Fibroblast of lung (primary cell): ENCODE measurements around the gene CAPN13. TPM values are rescaled to one million over a fixed set of nuclear protein-coding genes. Genes with fewer than 3 reads are reported as not detected.
A peak's percentile ranks its signal among the peaks of the same experiment; 100 is the strongest.

Experiments used
- DNase-seq, 2 donors: peaks; one replicate each; pipeline versions ENCODE4 v3.0.0 to v3.0.0-alpha.2; 2010; ENCODE audit warnings: low read depth in 2 of 2
- H2AFZ ChIP-seq: 2 replicates; pipeline ENCODE4 v1.5.1; 2012; ENCODE audit warnings: low read length, control low read depth, inconsistent platforms
- H3K27ac ChIP-seq: 2 replicates; pipeline ENCODE4 v1.5.1; 2011; ENCODE audit warnings: low read length, control low read depth; ENCODE audit not compliant: insufficient read depth
- H3K27me3 ChIP-seq: 2 replicates; pipeline ENCODE4 v1.5.1; 2011; ENCODE audit warnings: mild to moderate bottlenecking, low read length; ENCODE audit not compliant: control insufficient read depth, insufficient read depth
- H3K36me3 ChIP-seq: 2 replicates; pipeline ENCODE4 v1.5.1; 2011; ENCODE audit warnings: low read length; ENCODE audit not compliant: control insufficient read depth, insufficient read depth
- H3K4me1 ChIP-seq: 2 replicates; pipeline ENCODE4 v1.5.1; 2011; ENCODE audit warnings: low read length; ENCODE audit not compliant: control insufficient read depth, insufficient read depth; ENCODE audit errors: extremely low read depth
- H3K4me2 ChIP-seq: 2 replicates; pipeline ENCODE4 v1.5.1; 2011; ENCODE audit warnings: low read length, control low read depth; ENCODE audit not compliant: insufficient read depth; ENCODE audit errors: extremely low read depth
- H3K4me3 ChIP-seq, 4 experiments: fragments of 200-600 bp in 1 of 4; sonication (generic) in 1 of 4; replicated peaks in 1 of 4; 2 replicates each; pipeline ENCODE4 v1.5.1; 2011 to 2016; ENCODE audit warnings: low read length in 4 of 4, low read depth in 3 of 4, mild to moderate bottlenecking in 3 of 4, control low read depth in 2 of 4, inconsistent platforms in 1 of 4, mixed read lengths in 1 of 4; ENCODE audit not compliant: insufficient read depth in 1 of 4; ENCODE audit errors: control extremely low read depth in 1 of 4
- H3K79me2 ChIP-seq: 2 replicates; pipeline ENCODE4 v1.5.1; 2012; ENCODE audit warnings: mild to moderate bottlenecking, low read length, inconsistent platforms; ENCODE audit not compliant: control insufficient read depth, insufficient read depth
- H3K9ac ChIP-seq: 2 replicates; pipeline ENCODE4 v1.5.1; 2011; ENCODE audit warnings: mild to moderate bottlenecking, low read length, control low read depth; ENCODE audit not compliant: insufficient read depth
- H3K9me3 ChIP-seq: 2 replicates; pipeline ENCODE4 v1.5.1; 2012; ENCODE audit warnings: low read depth, low read length; ENCODE audit not compliant: control insufficient read depth, insufficient read depth
- H4K20me1 ChIP-seq: 2 replicates; pipeline ENCODE4 v1.5.1; 2011; ENCODE audit warnings: low read length; ENCODE audit not compliant: control insufficient read depth, insufficient read depth; ENCODE audit errors: extremely low read depth
- EZH2 ChIP-seq: IDR thresholded peaks from 2 replicates; pipeline ENCODE4 v1.5.1; 2012; ENCODE audit warnings: low read length, control low read depth, mild to moderate bottlenecking; ENCODE audit errors: missing control alignments
- polyA plus RNA-seq, 2 donors: library from polyadenylated mRNA; depleted of rRNA in 1 of 2; stranded (reverse) in 1 of 2; unstranded in 1 of 2; fragments of >200 nt; gene quantifications; 2 replicates each; pipeline ENCODE4 v1.2.1, GENCODE V29; 2011 to 2012; ENCODE audit warnings: missing spikeins in 1 of 2
- total RNA-seq: library from RNA; depleted of rRNA; stranded (reverse); fragments of >200 nt; gene quantifications from 2 replicates; pipeline ENCODE4 v1.2.1, GENCODE V29; 2014
- TF ChIP-seq, protein P1 (sequence below), 2 donors: IDR thresholded peaks in 1 of 2; conservative IDR thresholded peaks in 1 of 2; 1 replicate in 1 of 2; 2 replicates in 1 of 2; pipeline ENCODE4 v1.5.1; 2011 to 2012; ENCODE audit warnings: low read length in 2 of 2, control low read depth in 1 of 2, inconsistent platforms in 1 of 2, low read depth in 1 of 2, mild to moderate bottlenecking in 1 of 2

CAPN13 gene
- total and polyA plus RNA-seq, 2 donors (not counting 1 experiment from before 2014, with no cell fraction given) = not detected

DNA sequence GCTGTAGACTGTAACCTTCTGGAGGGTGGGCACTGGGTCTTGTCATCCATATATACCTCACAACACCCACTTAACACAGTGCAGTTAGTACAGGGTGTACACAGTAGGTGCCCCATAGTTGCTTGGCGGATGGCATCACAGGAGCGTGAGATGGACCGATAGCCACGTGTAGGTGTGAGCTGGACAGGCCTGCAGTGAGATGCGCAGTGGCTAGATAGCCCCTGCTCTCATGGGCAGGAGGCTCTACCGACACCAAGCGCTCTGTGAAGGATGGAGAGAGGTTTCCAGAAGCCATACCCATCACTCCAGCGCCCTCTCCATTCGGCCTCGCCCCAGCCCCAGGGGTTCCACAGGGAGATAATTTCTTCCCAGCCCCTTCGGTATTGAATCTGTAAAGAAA lies 49.5 kb downstream of the CAPN13 start:
- Histone ChIP-seq H3K9ac (no peak overlapping the region), H3K4me1 (no peaks in the 10 kb centered on the region), H3K36me3 (no peaks in the 10 kb centered on the region), H3K4me2 (no peak overlapping the region), H3K79me2 (no peaks in the 10 kb centered on the region), H2AFZ (no peak overlapping the region), H4K20me1 (no peaks in the 10 kb centered on the region), H3K4me3 (no peak overlapping the region), H3K27ac (no peak overlapping the region), H3K27me3 (no peaks in the 10 kb centered on the region), H3K9me3 (no peaks in the 10 kb centered on the region)
- DNase-seq = no peak
- no peak for TF ChIP-seq EZH2
- TF ChIP-seq, protein P1, sequence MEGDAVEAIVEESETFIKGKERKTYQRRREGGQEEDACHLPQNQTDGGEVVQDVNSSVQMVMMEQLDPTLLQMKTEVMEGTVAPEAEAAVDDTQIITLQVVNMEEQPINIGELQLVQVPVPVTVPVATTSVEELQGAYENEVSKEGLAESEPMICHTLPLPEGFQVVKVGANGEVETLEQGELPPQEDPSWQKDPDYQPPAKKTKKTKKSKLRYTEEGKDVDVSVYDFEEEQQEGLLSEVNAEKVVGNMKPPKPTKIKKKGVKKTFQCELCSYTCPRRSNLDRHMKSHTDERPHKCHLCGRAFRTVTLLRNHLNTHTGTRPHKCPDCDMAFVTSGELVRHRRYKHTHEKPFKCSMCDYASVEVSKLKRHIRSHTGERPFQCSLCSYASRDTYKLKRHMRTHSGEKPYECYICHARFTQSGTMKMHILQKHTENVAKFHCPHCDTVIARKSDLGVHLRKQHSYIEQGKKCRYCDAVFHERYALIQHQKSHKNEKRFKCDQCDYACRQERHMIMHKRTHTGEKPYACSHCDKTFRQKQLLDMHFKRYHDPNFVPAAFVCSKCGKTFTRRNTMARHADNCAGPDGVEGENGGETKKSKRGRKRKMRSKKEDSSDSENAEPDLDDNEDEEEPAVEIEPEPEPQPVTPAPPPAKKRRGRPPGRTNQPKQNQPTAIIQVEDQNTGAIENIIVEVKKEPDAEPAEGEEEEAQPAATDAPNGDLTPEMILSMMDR (conservative IDR thresholded peaks at IDR 0.05 in 1 of 2, IDR thresholded peaks at IDR 0.05 in 1 of 2; ENCODE audit: low read depth in 1 of 2, low read length in 2 of 2) = no peak

DNA sequence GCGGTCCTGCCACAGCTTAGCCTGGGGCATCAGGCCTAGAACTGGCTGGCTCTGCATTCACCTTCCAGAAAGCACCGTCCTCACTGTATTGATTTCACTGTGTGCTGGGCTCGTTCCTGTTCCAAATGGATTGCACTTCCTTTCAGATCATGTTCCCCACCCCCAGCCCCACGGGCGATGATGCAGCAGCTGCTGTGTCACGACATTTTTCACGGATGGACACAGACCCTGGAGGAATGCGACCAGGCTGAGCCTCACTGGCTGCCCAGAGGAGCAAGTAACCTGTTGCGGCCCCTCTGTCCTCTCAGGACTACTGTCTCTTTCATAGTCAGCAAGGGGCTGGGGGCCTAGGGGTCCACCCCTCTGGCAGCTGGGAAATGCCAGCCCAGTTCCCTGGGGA lies 50.3 kb downstream of the CAPN13 start:
- no peak overlapping the region for H3K27ac ChIP-seq
- no peak overlapping the region for H3K9ac ChIP-seq
- H3K79me2 ChIP-seq = no peaks in the 10 kb centered on the region

DNA sequence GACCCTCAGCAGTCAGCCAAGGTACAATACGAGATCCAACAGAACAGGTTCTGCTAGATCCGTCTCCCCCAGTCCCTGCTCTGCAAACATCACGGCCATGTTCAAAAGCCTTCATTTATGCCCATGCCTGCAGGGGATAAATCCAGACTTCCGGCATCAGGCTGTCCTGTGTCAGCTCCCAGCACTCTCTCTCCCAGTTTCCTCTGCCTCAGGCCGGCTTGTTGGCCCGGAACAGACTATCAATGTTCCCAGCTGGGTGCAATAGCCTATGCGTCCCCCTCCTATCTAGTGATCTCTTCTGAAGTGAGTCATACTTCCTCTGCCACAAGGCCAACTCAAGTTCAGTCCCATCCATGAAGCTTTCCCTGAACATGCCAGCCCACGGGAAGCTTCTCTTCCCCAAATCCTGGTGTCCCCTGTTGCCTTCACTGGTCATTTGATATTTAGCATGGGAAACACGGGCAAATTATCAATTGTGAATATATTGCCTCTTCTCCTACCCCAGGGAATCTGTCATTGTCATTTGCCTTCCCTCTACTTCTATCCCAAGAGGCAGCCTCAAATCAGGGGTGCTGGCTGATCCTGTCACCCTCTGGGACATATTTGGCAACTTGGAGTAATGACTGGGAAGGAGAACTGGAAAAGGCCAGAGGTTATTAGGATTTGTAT lies 51.1 kb downstream of the CAPN13 start:
- Histone ChIP-seq H3K9ac (no peak overlapping the region), H2AFZ (no peak overlapping the region), H3K4me1 (no peaks in the 10 kb centered on the region), H3K27ac (no peak overlapping the region), H3K27me3 (no peaks in the 10 kb centered on the region), H3K36me3 (no peaks in the 10 kb centered on the region), H3K4me3 (no peak overlapping the region), H4K20me1 (no peaks in the 10 kb centered on the region), H3K4me2 (no peak overlapping the region), H3K9me3 (no peaks in the 10 kb centered on the region), H3K79me2 (no peaks in the 10 kb centered on the region)
- DNase-seq = peak in 1 of 2 donors; percentile 0
- no peak for TF ChIP-seq EZH2
- TF ChIP-seq, protein P1 (conservative IDR thresholded peaks at IDR 0.05 in 1 of 2, IDR thresholded peaks at IDR 0.05 in 1 of 2; ENCODE audit: low read depth in 1 of 2, low read length in 2 of 2) = no peak

More for the DNA sequence above, 50.3 kb downstream of the CAPN13 start:
- H3K4me3 ChIP-seq = no peak overlapping the region
- H2AFZ ChIP-seq = no peak overlapping the region
- H3K36me3 ChIP-seq = no peaks in the 10 kb centered on the region
- H4K20me1 ChIP-seq = no peaks in the 10 kb centered on the region
- no peaks in the 10 kb centered on the region for H3K9me3 ChIP-seq
- no peak for TF ChIP-seq EZH2
- TF ChIP-seq, protein P1 (conservative IDR thresholded peaks at IDR 0.05 in 1 of 2, IDR thresholded peaks at IDR 0.05 in 1 of 2; ENCODE audit: low read depth in 1 of 2, low read length in 2 of 2) = no peak
- no peaks in the 10 kb centered on the region for H3K27me3 ChIP-seq
- DNase-seq = no peak
- no peaks in the 10 kb centered on the region for H3K4me1 ChIP-seq
- H3K4me2 ChIP-seq = no peak overlapping the region
